Measurements from ENCODE around the gene NDUFB8.

The NDUFB8 gene

GRCh38 chr10:100531761-100532160, 2.1 kb upstream of the NDUFB8 start:
- no peak for TF ChIP-seq CTCF (conservative IDR thresholded peaks at IDR 0.05; ENCODE audit: low read depth, low read length)
- H3K4me3 ChIP-seq (IDR thresholded peaks at IDR 0.05; ENCODE audit: insufficient read depth, low read depth, low read length): no peak overlapping the region
- H2AFZ ChIP-seq (ENCODE audit: low read depth): no peak overlapping the region
- H3K9ac ChIP-seq: no peak overlapping the region
- H3K4me2 ChIP-seq: peak overlapping the region; percentile 48
- peak overlapping the region; percentile 61 for H3K27ac ChIP-seq
- no peaks in the 10 kb centered on the region for H3K36me3 ChIP-seq (ENCODE audit: insufficient read depth)
- H3K4me1 ChIP-seq (ENCODE audit: low read depth, poor library complexity, severe bottlenecking): peaks cover 63% of the 10 kb centered on the region
- no peaks in the 10 kb centered on the region for H3K27me3 ChIP-seq (ENCODE audit: insufficient read depth, low read depth)
- peaks cover 32% of the 10 kb centered on the region; the same call in 1 of the 2 replicates for H3K79me2 ChIP-seq (ENCODE audit: insufficient read depth, low read depth)
- no peaks in the 10 kb centered on the region for H4K20me1 ChIP-seq (ENCODE audit: insufficient read depth)

- Histone ChIP-seq H3K4me3 (IDR thresholded peaks at IDR 0.05; ENCODE audit: insufficient read depth, low read depth, low read length) (no peak overlapping the region), H4K20me1 (ENCODE audit: insufficient read depth) (no peaks in the 10 kb centered on the region), H3K4me1 (ENCODE audit: low read depth, poor library complexity, severe bottlenecking) (peaks cover 42% of the 10 kb centered on the region), H3K4me2 (peak overlapping the region; percentile 91), H2AFZ (ENCODE audit: low read depth) (peak overlapping the region; percentile 86), H3K27ac (no peak overlapping the region), H3K27me3 (ENCODE audit: insufficient read depth, low read depth) (no peaks in the 10 kb centered on the region), H3K79me2 (ENCODE audit: insufficient read depth, low read depth) (peaks cover 23% of the 10 kb centered on the region; the same call in 1 of the 2 replicates), H3K9ac (peak overlapping the region; percentile 71; the same call in 1 of the 2 replicates), H3K36me3 (ENCODE audit: insufficient read depth) (no peaks in the 10 kb centered on the region)
- no peak for TF ChIP-seq CTCF (conservative IDR thresholded peaks at IDR 0.05; ENCODE audit: low read depth, low read length)
These were observed 673 bp downstream of the NDUFB8 start for GRCh38 chr10:100528921-100529474.

- TF ChIP-seq CTCF (conservative IDR thresholded peaks at IDR 0.05; ENCODE audit: low read depth, low read length): no peak
- no peaks in the 10 kb centered on the region for H3K27me3 ChIP-seq (ENCODE audit: insufficient read depth, low read depth)
- H3K4me3 ChIP-seq (IDR thresholded peaks at IDR 0.05; ENCODE audit: insufficient read depth, low read depth, low read length): no peak overlapping the region
- peaks cover 23% of the 10 kb centered on the region; the same call in 1 of the 2 replicates for H3K79me2 ChIP-seq (ENCODE audit: insufficient read depth, low read depth)
- peak overlapping the region; percentile 71; the same call in 1 of the 2 replicates for H3K9ac ChIP-seq
- H2AFZ ChIP-seq (ENCODE audit: low read depth): no peak overlapping the region
- peak overlapping the region; percentile 91 for H3K4me2 ChIP-seq
- H4K20me1 ChIP-seq (ENCODE audit: insufficient read depth): no peaks in the 10 kb centered on the region
- H3K36me3 ChIP-seq (ENCODE audit: insufficient read depth): no peaks in the 10 kb centered on the region
- peaks cover 42% of the 10 kb centered on the region for H3K4me1 ChIP-seq (ENCODE audit: low read depth, poor library complexity, severe bottlenecking)
- H3K27ac ChIP-seq: no peak overlapping the region
These were observed 1.4 kb downstream of the NDUFB8 start for GRCh38 chr10:100528123-100528886.

- no peaks in the 10 kb centered on the region for H3K36me3 ChIP-seq (ENCODE audit: insufficient read depth)
- TF ChIP-seq CTCF (conservative IDR thresholded peaks at IDR 0.05; ENCODE audit: low read depth, low read length): peak; percentile 28; the same call in 1 of the 2 replicates
These were observed 5.0 kb downstream of the NDUFB8 start for GRCh38 chr10:100524638-100525037.

More at GRCh38 chr10:100524638-100525037, 5.0 kb downstream of the NDUFB8 start:
- H4K20me1 ChIP-seq (ENCODE audit: insufficient read depth): no peaks in the 10 kb centered on the region
- H3K27me3 ChIP-seq (ENCODE audit: insufficient read depth, low read depth): no peaks in the 10 kb centered on the region
- H3K27ac ChIP-seq: no peak overlapping the region
- H3K9ac ChIP-seq: no peak overlapping the region
- H3K79me2 ChIP-seq (ENCODE audit: insufficient read depth, low read depth): peaks cover 22% of the 10 kb centered on the region; the same call in 1 of the 2 replicates
- peaks cover 10% of the 10 kb centered on the region for H3K4me1 ChIP-seq (ENCODE audit: low read depth, poor library complexity, severe bottlenecking)
- no peak overlapping the region for H3K4me3 ChIP-seq (IDR thresholded peaks at IDR 0.05; ENCODE audit: insufficient read depth, low read depth, low read length)
- no peak overlapping the region for H3K4me2 ChIP-seq
- no peak overlapping the region for H2AFZ ChIP-seq (ENCODE audit: low read depth)
